GM23338 (cell line): Measurements from ENCODE around the gene STARD13.

Source experiments
- EZH2phosphoT487 ChIP-seq: fragments of 200-600 bp; sonication (generic); IDR thresholded peaks from one replicate; pipeline ENCODE4 v1.8.1; 2018; ENCODE audit warnings: antibody characterized with exemption; ENCODE audit not compliant: unreplicated experiment
- ZNF331 ChIP-seq: fragments of 250-450 bp; sonication (Bioruptor Pico); IDR thresholded peaks from 2 replicates; pipeline ENCODE4 v1.5.0; 2020; ENCODE audit warnings: low read depth, mild to moderate bottlenecking, moderate library complexity
- TF ChIP-seq, protein P1 (sequence below), 2 experiments: fragments of 200-600 bp in 1 of 2; sonication (generic) in 1 of 2; conservative IDR thresholded peaks; 2 replicates each; pipeline versions ENCODE4 v1.5.1 to v1.6.1; 2016 to 2017; ENCODE audit warnings: antibody characterized with exemption in 2 of 2, low read depth in 2 of 2, mild to moderate bottlenecking in 2 of 2, moderate library complexity in 1 of 2

DNA sequence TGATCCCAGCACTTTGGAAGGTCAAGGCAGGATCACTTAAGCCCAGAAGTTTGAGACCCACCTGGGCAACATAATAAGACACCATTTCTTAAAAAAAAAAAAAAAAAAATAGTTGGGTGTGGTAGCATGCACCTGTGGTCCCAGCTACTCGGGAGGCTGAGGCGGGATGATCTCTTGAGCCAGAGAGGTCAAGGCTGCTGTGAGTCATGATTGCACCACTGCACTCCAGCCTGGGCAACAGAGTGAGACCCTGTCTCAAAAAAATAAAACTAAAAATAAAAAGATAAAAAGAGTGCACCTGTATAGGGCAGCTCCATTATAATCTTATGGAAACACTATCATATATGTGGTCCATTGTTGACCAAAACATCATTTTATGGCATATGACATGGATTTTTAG is 25.5 kb upstream of the STARD13 start:
- TF ChIP-seq, protein P1, sequence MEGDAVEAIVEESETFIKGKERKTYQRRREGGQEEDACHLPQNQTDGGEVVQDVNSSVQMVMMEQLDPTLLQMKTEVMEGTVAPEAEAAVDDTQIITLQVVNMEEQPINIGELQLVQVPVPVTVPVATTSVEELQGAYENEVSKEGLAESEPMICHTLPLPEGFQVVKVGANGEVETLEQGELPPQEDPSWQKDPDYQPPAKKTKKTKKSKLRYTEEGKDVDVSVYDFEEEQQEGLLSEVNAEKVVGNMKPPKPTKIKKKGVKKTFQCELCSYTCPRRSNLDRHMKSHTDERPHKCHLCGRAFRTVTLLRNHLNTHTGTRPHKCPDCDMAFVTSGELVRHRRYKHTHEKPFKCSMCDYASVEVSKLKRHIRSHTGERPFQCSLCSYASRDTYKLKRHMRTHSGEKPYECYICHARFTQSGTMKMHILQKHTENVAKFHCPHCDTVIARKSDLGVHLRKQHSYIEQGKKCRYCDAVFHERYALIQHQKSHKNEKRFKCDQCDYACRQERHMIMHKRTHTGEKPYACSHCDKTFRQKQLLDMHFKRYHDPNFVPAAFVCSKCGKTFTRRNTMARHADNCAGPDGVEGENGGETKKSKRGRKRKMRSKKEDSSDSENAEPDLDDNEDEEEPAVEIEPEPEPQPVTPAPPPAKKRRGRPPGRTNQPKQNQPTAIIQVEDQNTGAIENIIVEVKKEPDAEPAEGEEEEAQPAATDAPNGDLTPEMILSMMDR (conservative IDR thresholded peaks at IDR 0.05; ENCODE audit: low read depth in 2 of 2): no peak
- TF ChIP-seq EZH2phosphoT487 (no peak), ZNF331 (CRISPR knock-in tag) (no peak)
